ENCODE results near the gene CXCL1.

The CXCL1 gene

DNA sequence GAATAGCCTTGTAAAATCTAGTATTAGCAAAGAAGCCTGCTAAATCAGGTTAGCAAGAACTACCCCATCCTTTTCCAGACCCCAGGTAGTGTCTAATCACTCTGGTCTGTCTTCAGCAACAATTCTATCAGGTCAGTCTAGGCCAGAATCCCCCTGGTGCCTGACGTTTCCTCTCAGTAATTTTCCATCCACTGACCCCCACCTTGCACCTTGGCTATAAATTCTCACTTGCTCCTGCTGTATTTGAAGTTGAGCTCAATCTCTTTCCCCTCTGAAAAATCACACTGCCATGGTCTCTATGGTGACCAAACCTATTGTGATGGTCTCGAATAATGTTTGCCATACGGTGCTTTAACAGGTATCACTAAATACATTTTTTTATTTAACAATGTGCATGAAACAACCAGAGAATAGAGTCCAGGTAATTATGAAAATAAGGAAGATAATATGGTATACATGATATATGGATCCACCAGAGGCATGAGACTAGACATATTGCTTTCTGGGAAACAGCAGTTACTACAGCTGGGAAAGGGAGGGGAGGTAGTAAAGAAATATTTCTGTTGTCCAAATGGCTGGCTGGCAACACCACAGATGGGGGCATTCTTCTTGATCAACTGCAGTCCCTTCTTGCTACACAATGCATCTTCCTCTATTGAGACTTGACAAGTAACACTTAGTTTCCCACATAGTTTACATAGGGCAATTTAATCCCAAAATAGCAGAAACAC is 33.8 kb downstream of the CXCL1 start:
- Mint-ChIP-seq H3K36me3 (no peaks in the 10 kb centered on the region), H3K4me3 (no peak overlapping the region), H3K27ac (no peak overlapping the region), H3K4me1 (no peaks in the 10 kb centered on the region), H3K9me3 (peaks cover 0 to 4% of the 10 kb centered on the region in 2 donors), H3K27me3 (peaks cover 0 to 10% of the 10 kb centered on the region in 2 donors)
- ATAC-seq (replicated peaks) (no peak), DNase-seq (no peak)

DNA sequence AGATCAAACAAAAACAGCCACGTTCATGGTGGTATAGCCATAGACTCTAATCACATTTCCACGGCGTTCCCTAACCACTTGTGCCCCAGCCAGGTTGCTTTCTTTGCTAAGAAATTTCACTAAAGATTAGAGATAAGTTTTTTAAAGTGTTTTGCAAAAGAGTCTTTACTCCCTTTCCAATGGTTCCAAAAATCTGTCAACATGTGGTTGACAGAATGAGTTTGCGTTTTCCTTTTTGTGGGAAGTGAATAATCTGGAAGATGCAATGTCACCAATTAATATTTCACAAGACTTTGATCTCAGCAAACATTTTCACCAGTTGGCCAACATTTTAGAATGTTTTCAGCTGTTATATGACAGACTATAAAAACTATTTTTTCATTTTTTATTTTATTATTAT is 35.3 kb downstream of the CXCL1 start:
- no peak overlapping the region for H3K4me3 Mint-ChIP-seq
- no peaks in the 10 kb centered on the region for H3K4me1 Mint-ChIP-seq
- peaks cover 0 to 4% of the 10 kb centered on the region in 2 donors for H3K9me3 Mint-ChIP-seq
- peaks cover 0 to 5% of the 10 kb centered on the region in 2 donors for H3K27me3 Mint-ChIP-seq
- H3K36me3 Mint-ChIP-seq: no peaks in the 10 kb centered on the region
- DNase-seq (no peak), ATAC-seq (replicated peaks) (no peak)
- H3K27ac Mint-ChIP-seq: no peak overlapping the region

DNA sequence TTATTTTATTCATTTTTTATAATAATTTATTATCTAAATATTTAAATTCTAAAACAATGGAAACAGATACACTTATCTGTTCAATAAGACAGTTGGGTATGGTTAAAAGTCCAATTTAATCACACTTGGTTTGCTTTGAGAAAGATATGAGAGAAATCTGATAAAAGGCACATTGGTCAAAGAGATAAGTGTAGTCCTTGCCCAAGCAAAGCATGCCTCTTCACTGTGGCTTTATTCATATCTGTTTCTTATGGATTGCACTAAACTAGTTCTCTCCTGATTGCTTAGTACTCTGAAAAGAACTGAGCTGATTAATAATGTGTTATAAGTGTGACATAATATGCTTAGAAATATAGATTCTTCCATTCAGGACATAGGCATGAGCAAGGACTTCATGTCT is 39.8 kb downstream of the CXCL1 start:
- no peak overlapping the region for H3K4me3 Mint-ChIP-seq
- H3K27ac Mint-ChIP-seq: no peak overlapping the region
- no peaks in the 10 kb centered on the region for H3K36me3 Mint-ChIP-seq
- ATAC-seq (replicated peaks): no peak
- no peak for DNase-seq
- peaks cover 0 to 5% of the 10 kb centered on the region in 2 donors for H3K27me3 Mint-ChIP-seq
- no peaks in the 10 kb centered on the region for H3K4me1 Mint-ChIP-seq
- H3K9me3 Mint-ChIP-seq: peaks cover 0 to 2% of the 10 kb centered on the region in 2 donors

- H3K4me3 Mint-ChIP-seq: no peak overlapping the region
- H3K27me3 Mint-ChIP-seq: peaks cover 0 to 5% of the 10 kb centered on the region in 2 donors
- H3K36me3 Mint-ChIP-seq: no peaks in the 10 kb centered on the region
Measured at GRCh38 chr4:73911746-73912145, 42.6 kb downstream of the CXCL1 start.

GRCh38 chr4:73912191-73912590 is 43.0 kb downstream of the CXCL1 start:
- ATAC-seq (replicated peaks): no peak
- no peak overlapping the region for H3K4me3 Mint-ChIP-seq
- H3K4me1 Mint-ChIP-seq: no peaks in the 10 kb centered on the region
- H3K27me3 Mint-ChIP-seq: peaks cover 0 to 5% of the 10 kb centered on the region in 2 donors
- no peak overlapping the region for H3K27ac Mint-ChIP-seq
- H3K36me3 Mint-ChIP-seq: no peaks in the 10 kb centered on the region
- DNase-seq: no peak
- no peaks in the 10 kb centered on the region for H3K9me3 Mint-ChIP-seq

More at GRCh38 chr4:73911746-73912145, 42.6 kb downstream of the CXCL1 start:
- Mint-ChIP-seq H3K4me1 (no peaks in the 10 kb centered on the region), H3K27ac (no peak overlapping the region), H3K9me3 (no peaks in the 10 kb centered on the region)
- DNase-seq: no peak
- ATAC-seq (replicated peaks): no peak

DNA sequence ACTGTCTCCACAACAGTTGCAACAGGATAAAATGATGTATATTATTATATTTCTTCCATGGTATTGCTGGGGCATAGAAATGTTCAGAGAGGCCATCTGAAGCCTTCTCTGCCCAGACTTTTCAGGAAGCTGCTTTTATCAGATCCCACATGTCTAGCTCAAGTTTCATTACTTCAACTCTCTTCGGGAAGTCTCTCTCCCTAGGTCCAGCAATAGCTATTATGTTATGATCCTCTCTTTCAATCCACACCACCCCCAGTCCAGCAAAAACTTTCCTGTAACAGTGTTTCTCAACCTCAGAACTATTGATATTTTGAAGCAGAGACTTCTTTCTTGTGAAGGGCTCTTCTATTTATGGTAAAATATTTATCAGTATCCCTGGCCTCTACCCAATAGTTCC is 44.9 kb downstream of the CXCL1 start:
- no peaks in the 10 kb centered on the region for H3K27me3 Mint-ChIP-seq
- DNase-seq: no peak

GRCh38 chr4:73916172-73916925 is 47.2 kb downstream of the CXCL1 start:
- Mint-ChIP-seq H3K4me1 (no peaks in the 10 kb centered on the region), H3K9me3 (no peaks in the 10 kb centered on the region), H3K4me3 (no peak overlapping the region), H3K36me3 (no peaks in the 10 kb centered on the region), H3K27ac (no peak overlapping the region), H3K27me3 (no peaks in the 10 kb centered on the region)
- DNase-seq: no peak
- no peak for ATAC-seq (replicated peaks)

More for the DNA sequence above, 44.9 kb downstream of the CXCL1 start:
- Mint-ChIP-seq H3K36me3 (no peaks in the 10 kb centered on the region), H3K4me1 (no peaks in the 10 kb centered on the region), H3K9me3 (no peaks in the 10 kb centered on the region), H3K27ac (no peak overlapping the region), H3K4me3 (no peak overlapping the region)
- ATAC-seq (replicated peaks): no peak

DNA sequence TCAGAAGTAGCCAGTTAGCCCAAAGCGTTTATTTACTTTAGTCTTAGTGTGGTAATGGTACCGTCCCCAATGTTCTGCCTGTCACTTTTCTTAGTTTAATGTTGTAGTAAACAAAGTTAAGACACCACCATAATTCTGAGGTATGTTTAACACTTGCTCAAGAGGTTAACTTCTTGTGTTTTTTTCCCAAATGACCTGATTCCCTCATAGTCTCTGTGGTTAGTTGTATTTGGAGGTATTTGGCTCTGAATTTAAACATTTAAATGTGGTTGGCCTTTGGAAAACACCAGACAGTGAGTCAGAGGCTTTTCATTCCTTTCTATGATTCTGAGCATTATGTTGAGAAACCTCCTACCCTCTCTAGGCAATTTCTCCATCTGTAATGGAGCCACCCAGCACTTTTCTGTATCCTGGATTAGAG is 47.9 kb downstream of the CXCL1 start:
- no peak overlapping the region for H3K27ac Mint-ChIP-seq
- H3K27me3 Mint-ChIP-seq: no peaks in the 10 kb centered on the region
- no peak for ATAC-seq (replicated peaks)
- H3K9me3 Mint-ChIP-seq: no peaks in the 10 kb centered on the region
- H3K36me3 Mint-ChIP-seq: no peaks in the 10 kb centered on the region
- no peaks in the 10 kb centered on the region for H3K4me1 Mint-ChIP-seq
- no peak overlapping the region for H3K4me3 Mint-ChIP-seq
- no peak for DNase-seq

- ATAC-seq (replicated peaks) (no peak), DNase-seq (no peak)
- Mint-ChIP-seq H3K4me1 (no peaks in the 10 kb centered on the region), H3K36me3 (no peaks in the 10 kb centered on the region), H3K27ac (no peak overlapping the region), H3K27me3 (no peaks in the 10 kb centered on the region), H3K9me3 (no peaks in the 10 kb centered on the region), H3K4me3 (no peak overlapping the region)
Measured at GRCh38 chr4:73918058-73918457, 48.9 kb downstream of the CXCL1 start.

GRCh38 chr4:73919691-73920090 is 50.5 kb downstream of the CXCL1 start:
- Mint-ChIP-seq H3K27ac (no peak overlapping the region), H3K4me1 (no peaks in the 10 kb centered on the region), H3K27me3 (no peaks in the 10 kb centered on the region), H3K4me3 (no peak overlapping the region), H3K9me3 (no peaks in the 10 kb centered on the region), H3K36me3 (no peaks in the 10 kb centered on the region)
- ATAC-seq (replicated peaks): no peak
- DNase-seq: no peak
